ENCODE measurements around the gene FAM72B. TPM values are rescaled to one million over a fixed set of nuclear protein-coding genes. Genes with fewer than 3 reads are reported as not detected.
"Not testable (repeated sequence)": the region's sequence is repeated elsewhere in the genome, so short reads cannot be mapped to it uniquely, and the experiment has no call there.

Gene FAM72B
- total RNA-seq, 4 donors from 2014 or later = 1.1 to 2.5 (median 1.5) TPM

- no CpG with 5 or more reads among the region's 31 CpGs for whole genome bisulfite sequencing
- not testable (repeated sequence) for H3K9me3 ChIP-seq, H3K36me3 ChIP-seq, H3K4me1 ChIP-seq, H3K27ac ChIP-seq, H3K27me3 ChIP-seq
- peak in 1 of 2 donors; percentile 54 for DNase-seq (ENCODE audit: low spot score in 2 of 2)
- peak overlapping the region; percentile 41 for H3K4me3 ChIP-seq
These were observed 273 bp downstream of the FAM72B start for GRCh38 chr1:121183867-121184266.

GRCh38 chr1:121178197-121178596 is 5.9 kb downstream of the FAM72B start:
- not testable (repeated sequence) for H3K36me3 ChIP-seq; H3K27ac ChIP-seq; DNase-seq (ENCODE audit: low spot score in 2 of 2)

GRCh38 chr1:121176649-121177048 is 7.5 kb downstream of the FAM72B start:
- H3K36me3 ChIP-seq; DNase-seq (ENCODE audit: low spot score in 2 of 2); H3K9me3 ChIP-seq; H3K27me3 ChIP-seq; H3K4me1 ChIP-seq; H3K4me3 ChIP-seq; H3K27ac ChIP-seq: not testable (repeated sequence)
- 83% methylated on average over 2 of the region's 2 CpGs for WGBS

More at GRCh38 chr1:121178197-121178596, 5.9 kb downstream of the FAM72B start:
- not testable (repeated sequence) for H3K27me3 ChIP-seq, H3K4me1 ChIP-seq, H3K9me3 ChIP-seq, H3K4me3 ChIP-seq

- 100% methylated on average over 1 of the region's 3 CpGs for WGBS
- not testable (repeated sequence) for H3K4me1 ChIP-seq; DNase-seq (ENCODE audit: low spot score in 2 of 2); H3K27ac ChIP-seq; H3K27me3 ChIP-seq; H3K4me3 ChIP-seq; H3K36me3 ChIP-seq; H3K9me3 ChIP-seq
These were observed 15.9 kb downstream of the FAM72B start for GRCh38 chr1:121168152-121168668.

GRCh38 chr1:121167225-121167738 is 16.9 kb downstream of the FAM72B start:
- H3K4me3 ChIP-seq; DNase-seq (ENCODE audit: low spot score in 2 of 2); H3K4me1 ChIP-seq; H3K36me3 ChIP-seq; H3K9me3 ChIP-seq; H3K27ac ChIP-seq; H3K27me3 ChIP-seq: not testable (repeated sequence)
- 74% methylated on average over 2 of the region's 2 CpGs for whole genome bisulfite sequencing

- not testable (repeated sequence) for DNase-seq (ENCODE audit: low spot score in 2 of 2); H3K4me1 ChIP-seq; H3K36me3 ChIP-seq; H3K4me3 ChIP-seq; H3K27ac ChIP-seq; H3K27me3 ChIP-seq; H3K9me3 ChIP-seq
These were observed 18.8 kb downstream of the FAM72B start for GRCh38 chr1:121165296-121165695.

- DNase-seq (ENCODE audit: low spot score in 2 of 2); H3K9me3 ChIP-seq; H3K27ac ChIP-seq; H3K4me3 ChIP-seq; H3K4me1 ChIP-seq; H3K27me3 ChIP-seq; H3K36me3 ChIP-seq: not testable (repeated sequence)
- 49% methylated on average over 3 of the region's 5 CpGs for WGBS
These were observed 20.0 kb downstream of the FAM72B start for GRCh38 chr1:121163850-121164757.

- not testable (repeated sequence) for H3K9me3 ChIP-seq; H3K36me3 ChIP-seq; H3K4me1 ChIP-seq; H3K27ac ChIP-seq; H3K27me3 ChIP-seq; H3K4me3 ChIP-seq; DNase-seq (ENCODE audit: low spot score in 2 of 2)
- 92% methylated on average over 3 of the region's 6 CpGs for WGBS
These were observed 22.8 kb downstream of the FAM72B start for GRCh38 chr1:121161199-121161901.

GRCh38 chr1:121160118-121160517 is 24.0 kb downstream of the FAM72B start:
- not testable (repeated sequence) for H3K27me3 ChIP-seq; H3K4me3 ChIP-seq; H3K4me1 ChIP-seq; H3K9me3 ChIP-seq; H3K36me3 ChIP-seq; H3K27ac ChIP-seq; DNase-seq (ENCODE audit: low spot score in 2 of 2)
- no CpG with 5 or more reads among the region's 2 CpGs for whole genome bisulfite sequencing

GRCh38 chr1:121157609-121158008 is 26.5 kb downstream of the FAM72B start:
- not testable (repeated sequence) for H3K9me3 ChIP-seq; H3K27ac ChIP-seq; H3K4me3 ChIP-seq; DNase-seq (ENCODE audit: low spot score in 2 of 2); H3K27me3 ChIP-seq; H3K4me1 ChIP-seq; H3K36me3 ChIP-seq
- no CpG with 5 or more reads among the region's 2 CpGs for WGBS

- not testable (repeated sequence) for H3K4me1 ChIP-seq; DNase-seq (ENCODE audit: low spot score in 2 of 2); H3K4me3 ChIP-seq; H3K27ac ChIP-seq; H3K36me3 ChIP-seq; H3K9me3 ChIP-seq; H3K27me3 ChIP-seq
- WGBS = no CpG with 5 or more reads among the region's 4 CpGs
These were observed 27.1 kb downstream of the FAM72B start for GRCh38 chr1:121156958-121157603.

GRCh38 chr1:121155671-121156358 is 28.3 kb downstream of the FAM72B start:
- not testable (repeated sequence) for H3K27ac ChIP-seq; H3K27me3 ChIP-seq; H3K4me1 ChIP-seq; H3K36me3 ChIP-seq; H3K4me3 ChIP-seq; DNase-seq (ENCODE audit: low spot score in 2 of 2); H3K9me3 ChIP-seq
- 70% methylated on average over 6 of the region's 6 CpGs for WGBS

- not testable (repeated sequence) for H3K4me1 ChIP-seq; H3K4me3 ChIP-seq; H3K27me3 ChIP-seq; H3K27ac ChIP-seq; DNase-seq (ENCODE audit: low spot score in 2 of 2); H3K36me3 ChIP-seq; H3K9me3 ChIP-seq
- 60% methylated on average over 1 of the region's 2 CpGs for WGBS
These were observed 29.3 kb downstream of the FAM72B start for GRCh38 chr1:121154811-121155210.

Data from suprapubic skin (tissue), 4 donors.